Erythroblast (primary cell): ENCODE data around the gene PAX3.

Experiments used
- DNase-seq, 2 experiments: peaks; one replicate each; lab custom pipeline; 2025; lab: John Stamatoyannopoulos, UW
- GATA1 ChIP-seq: IDR thresholded peaks from 2 replicates; pipeline ENCODE4 v1.6.1; 2011; ENCODE audit warnings: low read depth, mild to moderate bottlenecking, control low read depth, low read length, moderate library complexity
- POLR2A ChIP-seq: IDR thresholded peaks from 2 replicates; pipeline ENCODE4 v1.6.1; 2011; ENCODE audit warnings: mild to moderate bottlenecking, low read length

Gene PAX3

DNA sequence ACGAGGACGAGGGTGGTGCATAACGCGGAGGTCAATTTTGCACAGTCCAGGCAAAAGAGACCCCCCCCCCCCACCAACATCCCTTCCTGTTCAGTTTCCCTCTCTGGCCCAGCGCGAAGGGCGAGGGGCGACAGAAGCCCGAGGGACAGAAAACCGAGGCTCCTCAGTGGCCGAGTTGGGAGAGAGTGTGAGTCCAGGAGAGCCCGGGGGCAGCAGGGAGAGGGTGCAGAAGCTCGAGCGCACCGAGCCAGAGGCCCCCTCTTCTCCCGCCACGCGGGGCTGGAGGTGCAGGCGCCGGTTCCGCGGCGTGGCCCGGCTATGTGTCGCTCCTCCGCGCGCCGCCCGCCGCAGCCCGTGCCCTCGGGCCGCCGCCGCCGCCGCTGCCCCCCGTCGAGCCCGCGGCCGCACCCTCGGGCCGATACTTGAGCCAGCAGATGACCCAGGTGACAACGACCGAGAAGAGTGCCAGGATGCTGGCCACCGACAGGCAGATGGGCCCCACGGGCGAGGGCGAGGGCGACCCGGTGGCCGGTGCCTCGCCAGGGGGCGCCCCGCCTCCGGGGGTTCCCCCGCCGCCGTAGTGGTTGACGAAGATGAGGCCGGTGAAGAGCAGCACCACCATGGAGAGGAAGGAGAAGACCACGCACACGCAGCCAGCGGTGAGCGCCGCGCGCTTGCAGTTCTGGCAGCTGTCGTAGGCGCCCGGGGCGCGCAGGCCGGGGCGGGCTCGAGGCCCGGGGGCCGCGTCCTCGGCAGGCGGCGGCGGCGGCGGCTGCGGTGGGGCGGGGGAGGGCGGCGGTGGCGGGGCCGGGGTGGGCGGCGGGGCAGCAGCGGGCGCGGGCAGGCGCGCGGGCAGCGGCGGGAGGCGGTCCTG, 20.2 kb upstream of the PAX3 start:
- peak; percentile 37 to 47 for DNase-seq
- TF ChIP-seq GATA1, result no peak
- TF ChIP-seq POLR2A, result no peak

DNA sequence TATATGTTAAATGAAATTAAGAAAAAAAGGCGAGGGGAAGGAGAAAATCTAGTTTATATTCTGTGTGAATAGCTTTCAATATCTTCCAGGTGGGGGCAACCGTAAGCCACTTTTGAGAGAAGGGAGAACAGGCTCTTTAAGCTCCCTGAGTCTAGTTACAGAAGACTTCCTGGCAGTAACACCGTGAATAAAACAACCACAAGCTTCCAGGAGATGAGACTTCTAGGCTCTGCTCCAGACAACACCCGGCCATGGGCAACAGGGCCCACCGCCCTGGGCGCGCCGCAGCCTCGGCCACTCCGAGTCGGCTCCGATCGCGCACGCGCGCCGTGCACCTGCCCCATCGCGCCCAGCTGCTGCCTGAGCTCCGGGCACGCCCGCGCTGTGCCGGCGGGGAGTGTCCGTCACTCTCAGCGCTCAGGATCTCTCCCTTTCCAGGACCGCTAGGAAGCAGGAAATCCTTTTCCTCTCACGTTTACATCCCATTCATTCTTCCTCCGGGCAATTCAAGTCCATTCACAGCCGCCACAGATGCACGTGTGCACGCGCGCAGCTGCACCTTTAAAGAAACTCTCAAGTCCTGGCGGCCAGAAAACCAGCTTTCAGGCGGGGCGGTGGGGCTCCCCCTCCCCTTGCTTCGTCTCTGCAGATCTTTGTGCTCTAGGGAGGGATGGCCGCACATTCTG, 19.4 kb upstream of the PAX3 start:
- TF ChIP-seq POLR2A, result no peak
- no peak for TF ChIP-seq GATA1

DNA sequence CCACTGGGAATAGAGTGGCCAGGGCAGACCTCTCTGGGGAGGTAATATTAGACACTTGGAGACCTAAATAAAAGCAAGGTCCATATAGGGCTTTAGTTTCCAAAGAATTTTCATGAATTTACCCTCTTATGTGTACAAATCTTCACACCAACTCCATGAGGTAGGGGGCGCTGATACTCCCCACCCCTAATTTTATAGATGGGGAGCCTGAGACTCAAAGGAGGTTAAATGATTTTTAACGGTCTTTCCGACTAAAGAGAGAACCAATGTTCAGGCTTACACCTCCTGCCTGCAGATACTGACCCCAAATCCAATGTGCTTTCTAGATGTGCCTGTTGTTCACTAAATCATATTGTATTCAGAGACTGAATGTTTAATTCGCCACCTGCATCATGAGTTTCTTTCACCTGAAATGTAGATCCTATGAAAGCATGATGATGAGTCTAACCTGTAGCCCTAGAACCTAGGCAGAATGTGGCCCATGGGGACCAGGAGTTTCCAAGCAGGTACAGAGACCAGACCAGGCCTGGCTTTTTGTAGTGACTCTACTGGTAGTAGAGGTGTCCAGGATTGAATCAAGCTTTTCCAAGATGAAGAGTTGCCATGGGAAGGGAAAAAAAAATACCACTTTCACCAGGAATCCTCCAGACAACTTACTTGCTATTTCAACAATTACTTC, 16.8 kb upstream of the PAX3 start:
- no peak for DNase-seq
- TF ChIP-seq GATA1 (no peak), POLR2A (no peak)

More for the DNA sequence above, 19.4 kb upstream of the PAX3 start:
- DNase-seq, result peak; percentile 48 to 57

DNA sequence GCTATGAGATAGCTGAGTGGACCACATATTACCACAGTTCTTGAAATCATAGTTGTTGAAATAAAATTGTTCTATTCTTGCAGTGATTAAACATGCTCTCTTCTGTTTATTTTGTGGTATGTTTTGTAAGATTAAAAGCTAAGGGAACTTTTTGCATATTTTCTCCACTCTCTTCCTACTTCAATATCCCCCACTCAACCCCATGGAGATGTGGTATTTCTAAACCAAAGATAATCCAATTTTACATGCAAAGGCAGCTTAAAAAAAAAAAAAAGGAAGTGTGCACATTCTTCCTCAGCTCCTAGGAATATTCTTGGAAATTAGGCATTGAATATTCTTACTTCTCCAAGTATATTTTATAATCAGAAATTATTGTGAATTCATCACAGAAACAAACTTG, 15.0 kb upstream of the PAX3 start:
- TF ChIP-seq POLR2A (no peak), GATA1 (no peak)
- no peak for DNase-seq

DNA sequence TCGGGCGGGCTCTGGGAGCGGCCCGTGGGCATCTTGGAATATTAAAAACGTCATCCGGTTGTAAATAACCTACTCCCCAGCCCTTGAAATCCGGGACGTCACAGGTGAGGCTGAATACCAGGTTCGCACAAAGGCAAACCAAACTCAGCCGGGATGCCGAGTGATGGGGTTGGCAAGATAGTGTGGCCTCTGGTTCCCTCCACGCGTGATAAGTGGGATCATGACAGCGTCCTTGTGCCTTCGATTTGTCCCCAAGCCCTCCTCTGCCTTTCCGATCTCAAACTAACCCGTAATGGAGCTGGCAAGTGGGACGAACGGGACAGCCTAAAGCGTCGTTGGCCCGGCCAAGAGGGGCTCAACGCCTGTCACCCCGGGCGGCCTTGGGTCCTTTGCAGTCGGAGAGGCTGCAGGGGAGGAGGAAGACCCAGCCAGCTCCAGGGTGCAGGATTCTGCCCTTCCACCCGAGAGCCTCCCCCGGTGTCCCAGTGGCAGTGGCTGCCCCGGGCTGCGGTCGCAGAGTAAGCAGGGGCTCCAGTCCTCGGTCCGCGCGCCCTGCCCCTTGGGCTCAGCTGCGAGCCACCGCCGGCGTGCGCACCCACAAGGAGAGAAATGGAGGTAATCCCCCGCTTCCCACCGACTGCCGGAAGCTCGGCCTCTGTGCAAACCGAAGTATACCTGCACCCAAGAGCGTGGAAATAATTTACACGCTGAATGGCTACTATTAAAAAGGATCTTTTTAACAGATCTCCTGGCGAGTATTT, 13.4 kb upstream of the PAX3 start:
- no peak for TF ChIP-seq GATA1
- no peak for TF ChIP-seq POLR2A
- no peak for DNase-seq

DNA sequence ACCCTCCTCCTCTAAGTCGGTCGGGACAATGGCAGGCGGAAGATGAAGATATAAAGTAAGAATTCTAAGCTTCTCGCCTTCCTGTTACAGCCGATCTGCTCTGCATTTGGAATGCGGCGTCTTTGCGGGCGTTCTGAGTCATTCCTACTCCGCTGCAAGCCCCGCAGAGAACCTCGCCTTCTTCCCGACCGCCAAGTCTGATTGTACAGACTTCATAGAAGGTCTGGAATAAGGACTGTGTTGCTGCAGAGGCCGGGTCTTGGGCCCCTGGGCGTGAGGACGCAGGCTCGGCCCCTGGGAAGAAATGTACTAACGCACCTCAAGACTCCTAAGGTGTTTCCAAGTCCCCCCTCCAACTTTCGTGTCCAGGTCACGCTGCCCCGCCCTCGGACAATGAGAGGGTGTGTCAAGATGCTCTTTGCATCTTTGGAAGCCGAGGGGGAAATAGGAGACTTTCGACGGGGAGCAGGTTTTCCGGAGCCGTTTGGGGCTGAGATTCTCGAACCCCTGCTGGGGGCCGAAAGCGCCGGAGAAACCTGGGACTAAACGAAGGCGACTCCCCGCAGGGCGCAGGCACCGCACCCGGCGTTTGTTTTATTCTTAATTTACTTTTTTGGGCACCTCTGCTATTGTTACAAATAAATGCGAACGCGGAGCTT, 12.7 kb upstream of the PAX3 start:
- TF ChIP-seq GATA1, result no peak

DNA sequence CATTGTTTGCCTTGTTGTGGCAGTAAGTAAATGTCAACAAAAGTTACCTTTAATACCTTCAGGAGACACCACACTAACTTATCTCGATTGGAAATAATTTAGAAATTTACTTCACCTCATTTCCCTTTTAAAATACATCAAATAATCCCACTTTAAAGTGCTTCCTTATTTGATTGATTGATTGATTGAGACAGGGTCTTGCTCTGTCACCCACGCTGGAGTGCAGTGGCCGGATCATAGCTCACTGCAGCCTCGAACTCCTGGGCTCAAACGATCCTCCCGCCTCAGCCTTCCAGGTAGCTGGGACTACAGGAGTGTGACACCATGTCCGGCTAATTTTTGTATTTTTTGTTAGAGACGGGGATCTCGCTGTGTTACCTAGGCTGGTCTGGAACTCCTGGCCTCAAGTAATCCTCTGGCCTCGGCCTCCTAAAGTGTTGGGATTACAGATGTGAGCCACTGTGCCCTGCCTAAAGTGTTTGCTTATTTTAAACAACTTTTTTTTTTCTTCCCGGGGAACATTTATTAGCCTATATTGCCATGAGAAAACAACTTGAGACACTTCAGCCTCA, 12.0 kb upstream of the PAX3 start:
- DNase-seq, result no peak
- TF ChIP-seq POLR2A (no peak), GATA1 (no peak)

More for the DNA sequence above, 12.7 kb upstream of the PAX3 start:
- DNase-seq, result no peak

DNA sequence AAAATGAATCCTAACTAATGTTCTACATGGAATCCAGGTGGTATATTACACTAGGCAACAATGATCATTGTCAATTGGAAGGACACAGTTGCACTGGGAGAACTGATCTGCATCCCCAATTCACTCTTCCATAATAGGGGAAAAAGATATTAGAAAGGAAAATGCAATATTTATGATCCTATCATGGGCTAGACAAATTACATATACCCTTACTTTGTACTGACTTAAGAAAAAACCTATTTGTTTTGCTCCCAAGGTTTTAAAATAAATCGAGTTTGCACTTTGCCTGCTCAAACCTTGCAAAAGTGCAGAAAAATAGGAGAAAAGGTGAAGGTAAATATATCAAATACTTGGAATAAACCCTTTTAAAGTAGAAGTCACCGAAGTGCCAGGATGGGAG, 11.0 kb upstream of the PAX3 start:
- TF ChIP-seq POLR2A (no peak), GATA1 (no peak)
- DNase-seq, result no peak

DNA sequence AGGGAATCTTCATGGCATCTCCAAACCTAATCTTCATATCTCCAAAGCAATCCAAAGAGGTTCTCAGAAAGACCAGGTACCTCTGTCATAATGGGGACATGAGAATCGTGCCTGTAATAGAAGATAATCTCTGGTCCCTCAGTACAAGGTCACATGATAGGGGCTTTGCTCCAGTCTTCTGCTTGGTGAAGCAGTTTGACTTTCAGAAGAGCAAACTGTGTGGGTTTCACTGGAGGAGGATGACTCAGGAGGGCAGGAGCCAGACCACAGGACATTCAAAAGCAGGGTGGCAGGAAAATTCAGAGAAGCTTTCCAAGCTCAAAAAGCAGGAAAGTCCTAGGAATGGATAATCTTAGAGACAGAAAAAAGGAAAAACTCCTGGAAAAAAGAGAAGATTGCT, 10.6 kb upstream of the PAX3 start:
- no peak for TF ChIP-seq GATA1
- DNase-seq, result no peak

DNA sequence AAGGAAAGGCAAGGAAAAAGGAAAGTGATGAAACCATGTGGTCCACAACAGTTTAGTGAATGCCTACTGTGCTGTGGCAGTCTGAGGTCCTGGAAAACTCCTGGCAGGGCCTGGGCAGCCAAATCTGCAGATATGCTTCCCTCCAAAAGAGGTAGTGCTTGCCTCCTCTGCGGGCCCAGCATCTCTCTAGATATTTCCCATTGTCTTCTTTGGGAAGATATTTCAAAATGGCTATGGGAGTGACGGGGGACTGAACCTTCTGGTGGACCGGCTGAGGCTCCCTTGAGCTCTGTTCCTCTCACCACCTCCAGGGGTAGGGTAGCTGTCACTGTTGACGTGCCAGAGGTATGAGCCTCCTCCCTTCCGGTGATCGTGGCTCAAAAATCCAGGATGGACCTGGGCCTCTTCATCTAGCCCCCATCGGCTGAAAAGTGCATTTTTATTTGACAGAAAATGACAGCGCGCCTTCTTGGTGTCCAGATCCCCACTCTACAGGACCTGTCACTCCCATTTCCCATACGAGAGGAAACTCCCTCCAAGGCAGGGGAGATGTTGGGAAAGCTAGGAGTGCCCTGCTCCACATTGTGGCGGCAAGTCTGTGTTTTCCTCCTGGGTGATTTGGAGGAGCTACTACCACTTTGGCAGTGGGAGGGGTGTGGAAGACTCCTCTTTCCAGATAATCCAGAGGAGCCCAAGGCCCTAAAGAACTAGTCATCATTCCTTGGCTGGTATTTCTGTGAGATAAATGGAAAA, 9.4 kb upstream of the PAX3 start:
- TF ChIP-seq GATA1 (no peak), POLR2A (no peak)

DNA sequence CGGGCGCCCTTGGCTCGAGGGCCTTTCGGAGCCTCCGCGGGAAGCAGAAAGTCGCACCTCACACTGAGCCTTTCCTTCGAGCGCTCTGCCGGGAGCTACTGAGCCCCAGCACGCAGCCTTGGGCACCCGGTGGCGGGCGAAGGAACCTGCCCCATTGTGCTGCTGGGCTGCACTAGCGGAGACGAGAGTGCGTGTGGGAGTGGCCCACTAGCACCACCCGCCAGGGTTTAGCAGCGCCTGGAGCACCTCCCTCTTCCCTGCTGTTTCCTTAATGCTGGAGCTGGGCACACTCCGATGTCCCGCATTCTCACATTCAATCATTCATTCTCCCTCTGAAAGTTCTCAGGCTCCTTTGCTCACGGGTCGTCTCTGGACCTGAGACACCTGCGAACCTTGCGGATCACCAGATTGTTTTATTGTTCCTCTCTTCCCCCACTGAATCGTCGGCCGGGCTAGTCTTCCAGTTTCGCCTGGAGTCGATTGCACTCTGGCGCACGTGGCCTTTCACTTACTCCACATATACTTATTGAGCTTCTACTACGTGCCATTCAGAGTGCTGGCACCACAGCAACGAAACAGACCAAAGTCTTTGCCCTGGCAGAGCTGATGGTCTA, 8.5 kb upstream of the PAX3 start:
- no peak for TF ChIP-seq POLR2A
- no peak for TF ChIP-seq GATA1
- DNase-seq, result no peak

More for the DNA sequence above, 9.4 kb upstream of the PAX3 start:
- no peak for DNase-seq
